ENCODE results near the gene AHCTF1. TPM values are rescaled to one million over a fixed set of nuclear protein-coding genes. Genes with fewer than 3 reads are reported as not detected.

Gene AHCTF1
- polyA plus RNA-seq, 1 experiment, result 18.1 TPM

DNA sequence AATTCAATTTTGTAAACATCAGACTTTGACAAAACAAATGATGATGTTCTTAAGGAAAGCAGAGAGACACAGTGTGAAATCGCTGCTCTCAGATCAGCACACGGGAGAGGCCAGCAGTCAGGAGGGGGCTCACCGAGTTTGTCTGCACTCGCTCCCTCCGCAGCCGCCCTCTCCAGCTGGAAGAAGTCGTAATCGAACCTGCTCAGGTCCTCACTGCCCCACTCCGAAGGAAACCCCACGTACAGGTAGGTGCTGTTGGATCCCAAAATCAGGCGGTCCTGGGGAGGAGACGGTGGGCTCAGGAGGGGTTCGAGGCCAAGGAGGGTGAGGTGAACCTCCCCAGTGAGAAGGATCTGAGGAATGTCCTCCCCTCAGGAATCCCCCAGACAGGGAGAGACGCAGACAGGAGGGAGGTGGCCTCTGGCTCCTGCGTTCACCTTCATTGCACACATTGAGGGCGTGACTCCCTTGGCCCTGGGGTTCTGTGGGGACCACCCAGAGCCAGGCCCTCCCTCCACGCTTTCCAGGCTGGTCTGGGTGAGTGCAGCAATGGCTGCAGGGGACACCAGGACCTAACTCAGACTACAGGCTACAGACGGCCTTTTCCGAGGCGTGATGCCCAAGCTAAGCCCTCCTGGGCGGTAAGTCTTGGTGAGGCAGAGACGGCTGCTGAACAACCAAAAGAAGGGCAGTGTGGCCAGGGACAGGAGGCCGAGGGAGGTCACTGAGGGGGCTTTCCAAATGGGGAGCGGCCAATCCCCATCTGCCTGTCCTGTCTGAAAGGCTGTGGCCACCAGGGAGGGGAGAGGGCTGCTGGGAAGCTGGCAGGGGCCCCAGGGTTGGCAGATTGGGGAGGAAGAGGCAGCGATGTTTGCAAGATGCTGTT is 142.1 kb downstream of the AHCTF1 start:
- H3K4me3 ChIP-seq (ENCODE audit: low read depth, low read length), result no peak overlapping the region
- ChIA-PET POLR2A (no interaction called here), CTCF (no interaction called here)
- H3K27ac ChIP-seq (ENCODE audit: low read depth, low read length), result no peak overlapping the region
- no peaks in the 10 kb centered on the region for H3K27me3 ChIP-seq (ENCODE audit: control insufficient read depth, insufficient read depth, low read length)
- TF ChIP-seq, protein P1, sequence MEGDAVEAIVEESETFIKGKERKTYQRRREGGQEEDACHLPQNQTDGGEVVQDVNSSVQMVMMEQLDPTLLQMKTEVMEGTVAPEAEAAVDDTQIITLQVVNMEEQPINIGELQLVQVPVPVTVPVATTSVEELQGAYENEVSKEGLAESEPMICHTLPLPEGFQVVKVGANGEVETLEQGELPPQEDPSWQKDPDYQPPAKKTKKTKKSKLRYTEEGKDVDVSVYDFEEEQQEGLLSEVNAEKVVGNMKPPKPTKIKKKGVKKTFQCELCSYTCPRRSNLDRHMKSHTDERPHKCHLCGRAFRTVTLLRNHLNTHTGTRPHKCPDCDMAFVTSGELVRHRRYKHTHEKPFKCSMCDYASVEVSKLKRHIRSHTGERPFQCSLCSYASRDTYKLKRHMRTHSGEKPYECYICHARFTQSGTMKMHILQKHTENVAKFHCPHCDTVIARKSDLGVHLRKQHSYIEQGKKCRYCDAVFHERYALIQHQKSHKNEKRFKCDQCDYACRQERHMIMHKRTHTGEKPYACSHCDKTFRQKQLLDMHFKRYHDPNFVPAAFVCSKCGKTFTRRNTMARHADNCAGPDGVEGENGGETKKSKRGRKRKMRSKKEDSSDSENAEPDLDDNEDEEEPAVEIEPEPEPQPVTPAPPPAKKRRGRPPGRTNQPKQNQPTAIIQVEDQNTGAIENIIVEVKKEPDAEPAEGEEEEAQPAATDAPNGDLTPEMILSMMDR (IDR thresholded peaks at IDR 0.05; ENCODE audit: low read depth, low read length), result no peak
- peaks cover 10% of the 10 kb centered on the region for H3K9me3 ChIP-seq (ENCODE audit: control insufficient read depth, insufficient read depth, low read length)
- no peak for DNase-seq (ENCODE audit: low read depth, low spot score)

Small RNAs within 50 kb of the gene (small RNA-seq; reads per million reads assigned to genes)
- gene AC113174.1 (ENCODE audit: insufficient read length, low read depth) (not detected), gene RF00402 (ENCODE audit: insufficient read length, low read depth) (not detected)

Other genes with a start within 250 kb of the AHCTF1 start
- gene SCCPDH, start 207.5 kb downstream of the AHCTF1 start, polyA plus RNA-seq (2011; rRNA removed), result 37.0 and 46.6 TPM in 2 replicates
- 1.0 and 1.2 TPM in 2 replicates for gene ZNF695, start 76.1 kb upstream of the AHCTF1 start, polyA plus RNA-seq (2011; rRNA removed)
- gene ZNF670, start 146.9 kb upstream of the AHCTF1 start, polyA plus RNA-seq (2011; rRNA removed), result 2.2 and 3.3 TPM in 2 replicates
- gene ZNF669, start 172.4 kb upstream of the AHCTF1 start, polyA plus RNA-seq (2011; rRNA removed), result 7.4 and 8.4 TPM in 2 replicates
- gene ZNF124, start 240.1 kb upstream of the AHCTF1 start, polyA plus RNA-seq (2011; rRNA removed), result 3.9 and 4.9 TPM in 2 replicates